ENCODE results near the gene ZHX3. TPM values are rescaled to one million over a fixed set of nuclear protein-coding genes. Genes with fewer than 3 reads are reported as not detected.

The ZHX3 gene
- total and polyA plus RNA-seq, 4 donors, result 3.2 to 30.0 (median 8.0) TPM

GRCh38 chr20:41168281-41169161, 149.0 kb downstream of the ZHX3 start:
- TF ChIP-seq FOXA1 (IDR thresholded peaks at IDR 0.05), result no peak
- TF ChIP-seq GABPA (IDR thresholded peaks at IDR 0.05 in 1 of 2, conservative IDR thresholded peaks at IDR 0.05 in 1 of 2), result no peak
- TF ChIP-seq JUND (IDR thresholded peaks at IDR 0.05), result no peak
- no peak for TF ChIP-seq REST (IDR thresholded peaks at IDR 0.05)
- TF ChIP-seq HNF4G (IDR thresholded peaks at IDR 0.05), result no peak
- TF ChIP-seq ATF3 (IDR thresholded peaks at IDR 0.05), result no peak
- TF ChIP-seq ZBTB33 (IDR thresholded peaks at IDR 0.05), result no peak
- no peak for TF ChIP-seq HNF4A (conservative IDR thresholded peaks at IDR 0.05)
- TF ChIP-seq YY1 (IDR thresholded peaks at IDR 0.05), result no peak
- no peak for TF ChIP-seq FOXA2 (IDR thresholded peaks at IDR 0.05)
- no peak for TF ChIP-seq SP1 (IDR thresholded peaks at IDR 0.05)
- no peaks in the 10 kb centered on the region for H3K27me3 ChIP-seq (ENCODE audit: control insufficient read depth in 4 of 4, insufficient read depth in 4 of 4, low read length in 3 of 4)
- H3K9ac ChIP-seq (ENCODE audit: low read depth in 1 of 2, low read length in 2 of 2), result no peak overlapping the region
- no peak overlapping the region for H3K4me3 ChIP-seq (ENCODE audit: low read depth in 1 of 3, low read length in 3 of 3)
- H3K4me1 ChIP-seq (ENCODE audit: control insufficient read depth in 4 of 4, insufficient read depth in 4 of 4, low read length in 3 of 4), result peaks cover 0 to 5% (median 0%) of the 10 kb centered on the region in 4 donors
- H3K27ac ChIP-seq (ENCODE audit: low read depth in 1 of 2, low read length in 2 of 2), result no peak overlapping the region
- peaks cover 4 to 58% (median 18%) of the 10 kb centered on the region in 4 donors for H3K36me3 ChIP-seq (ENCODE audit: control insufficient read depth in 4 of 4, insufficient read depth in 3 of 4, low read depth in 1 of 4, low read length in 3 of 4)
- 93% methylated on average over 10 of the region's 10 CpGs for WGBS
- no peak for DNase-seq (ENCODE audit: low spot score)
- H3K9me3 ChIP-seq (ENCODE audit: control insufficient read depth in 4 of 4, low read length in 3 of 4), result no peaks in the 10 kb centered on the region

GRCh38 chr20:41167481-41168253, 149.9 kb downstream of the ZHX3 start:
- Histone ChIP-seq H3K27ac (ENCODE audit: low read depth in 1 of 2, low read length in 2 of 2) (no peak overlapping the region), H3K4me3 (ENCODE audit: low read depth in 1 of 3, low read length in 3 of 3) (no peak overlapping the region), H3K4me1 (ENCODE audit: control insufficient read depth in 4 of 4, insufficient read depth in 4 of 4, low read length in 3 of 4) (peaks cover 0 to 2% (median 0%) of the 10 kb centered on the region in 4 donors), H3K9me3 (ENCODE audit: control insufficient read depth in 4 of 4, low read length in 3 of 4) (no peaks in the 10 kb centered on the region), H3K36me3 (ENCODE audit: control insufficient read depth in 4 of 4, insufficient read depth in 3 of 4, low read depth in 1 of 4, low read length in 3 of 4) (peaks cover 4 to 59% (median 20%) of the 10 kb centered on the region in 4 donors), H3K9ac (ENCODE audit: low read depth in 1 of 2, low read length in 2 of 2) (no peak overlapping the region), H3K27me3 (ENCODE audit: control insufficient read depth in 4 of 4, insufficient read depth in 4 of 4, low read length in 3 of 4) (no peaks in the 10 kb centered on the region)
- DNase-seq (ENCODE audit: low spot score), result no peak
- TF ChIP-seq REST (IDR thresholded peaks at IDR 0.05), result no peak
- no peak for TF ChIP-seq JUND (IDR thresholded peaks at IDR 0.05)
- TF ChIP-seq HNF4G (IDR thresholded peaks at IDR 0.05), result no peak
- no peak for TF ChIP-seq RAD21 (IDR thresholded peaks at IDR 0.05)
- TF ChIP-seq CTCF (IDR thresholded peaks at IDR 0.05; ENCODE audit: low read depth, low read length, missing input control), result no peak
- TF ChIP-seq YY1 (IDR thresholded peaks at IDR 0.05), result no peak
- TF ChIP-seq RXRA (IDR thresholded peaks at IDR 0.05), result no peak
- no peak for TF ChIP-seq FOXA2 (IDR thresholded peaks at IDR 0.05)
- no peak for TF ChIP-seq TAF1 (conservative IDR thresholded peaks at IDR 0.05)
- TF ChIP-seq MAX (IDR thresholded peaks at IDR 0.05), result no peak
- TF ChIP-seq ATF3 (IDR thresholded peaks at IDR 0.05), result no peak
- WGBS, result 84% methylated on average over 11 of the region's 11 CpGs

All from liver (tissue), 9 donors.